GM18507 (cell line): Measurements from ENCODE around the gene OR10A4.
"Not testable (repeated sequence)": the region's sequence is repeated elsewhere in the genome, so short reads cannot be mapped to it uniquely, and the experiment has no call there.

Source experiments
- DNase-seq: peaks from one replicate; pipeline ENCODE4 v3.0.0; 2011; ENCODE audit warnings: low read depth; ENCODE audit not compliant: insufficient read length; ENCODE audit errors: extremely low spot score
- FAIRE-seq: peaks from 2 replicates; lab custom pipeline; 2011; peaks lifted over from hg19 to GRCh38; lab: Jason Lieb, UNC

The OR10A4 gene

DNA sequence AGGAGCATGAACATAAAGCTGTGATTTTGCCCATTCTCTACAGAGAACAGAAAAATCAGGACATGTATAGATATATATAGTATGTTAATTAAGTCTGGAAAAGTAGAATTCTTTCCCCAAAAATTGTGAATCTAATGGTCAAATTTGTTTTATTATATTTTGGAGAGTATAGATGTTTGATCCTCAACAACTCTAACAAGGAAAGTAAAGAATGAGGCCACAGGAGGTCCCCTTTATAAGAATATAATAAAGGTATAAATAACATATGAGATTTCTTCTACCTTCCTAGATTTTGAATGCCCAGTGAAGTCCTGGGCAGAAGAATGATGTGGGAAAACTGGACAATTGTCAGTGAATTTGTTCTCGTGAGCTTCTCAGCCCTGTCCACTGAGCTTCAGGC, at the start of gene OR10A4:
Gene OR10A4, plus strand, starts transcription at position 301 of the 400 bp plus-strand sequence. Its CDS starts 23 bp downstream, at position 324.
- FAIRE-seq: no peak

GRCh38 chr11:6828103-6828502, 48.3 kb upstream of the OR10A4 start:
- DNase-seq: no peak
- no peak for FAIRE-seq

More for the DNA sequence above, at the start of gene OR10A4:
- DNase-seq: no peak

GRCh38 chr11:6833356-6833755, 43.1 kb upstream of the OR10A4 start:
- FAIRE-seq: no peak
- no peak for DNase-seq

DNA sequence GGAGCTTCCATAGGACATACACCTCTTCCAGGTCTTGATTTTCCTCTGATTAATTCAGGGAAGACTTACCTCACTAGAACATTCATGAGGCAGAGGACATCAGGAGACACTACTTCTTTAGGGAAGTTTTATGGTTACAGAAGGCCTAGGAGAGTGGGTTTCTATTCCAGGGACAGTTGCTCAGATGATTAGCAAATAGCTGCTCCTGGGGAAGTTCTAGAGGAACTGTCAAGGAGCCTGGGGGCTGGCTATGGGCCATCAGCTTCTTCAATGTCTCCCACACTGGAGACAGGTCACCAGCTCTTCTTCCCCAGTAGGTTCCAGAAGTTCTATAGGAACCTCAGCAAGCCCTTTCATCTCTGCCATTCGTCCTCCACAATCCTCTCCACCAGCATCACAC, 42.4 kb upstream of the OR10A4 start:
- no peak for DNase-seq
- FAIRE-seq: no peak

- DNase-seq: no peak
These were observed 34.7 kb upstream of the OR10A4 start for GRCh38 chr11:6841694-6842093.

GRCh38 chr11:6843670-6844069, 32.8 kb upstream of the OR10A4 start:
- no peak for DNase-seq
- no peak for FAIRE-seq

More at GRCh38 chr11:6841694-6842093, 34.7 kb upstream of the OR10A4 start:
- no peak for FAIRE-seq

- FAIRE-seq: no peak
- no peak for DNase-seq
These were observed 32.1 kb upstream of the OR10A4 start for GRCh38 chr11:6844356-6844755.

- FAIRE-seq (no peak), DNase-seq (no peak)
These were observed 31.0 kb upstream of the OR10A4 start, which contains the start of gene OR10A5 for GRCh38 chr11:6845383-6845782. OR10A5 (plus strand) TSS chr11:6845683; CDS start chr11:6845683, 0 bp downstream.

GRCh38 chr11:6850526-6850925, 25.9 kb upstream of the OR10A4 start:
- FAIRE-seq (no peak), DNase-seq (no peak)

GRCh38 chr11:6854801-6855200, 21.6 kb upstream of the OR10A4 start:
- not testable (repeated sequence) for DNase-seq, FAIRE-seq

GRCh38 chr11:6855971-6856541, 20.4 kb upstream of the OR10A4 start:
- FAIRE-seq (no peak), DNase-seq (no peak)

DNA sequence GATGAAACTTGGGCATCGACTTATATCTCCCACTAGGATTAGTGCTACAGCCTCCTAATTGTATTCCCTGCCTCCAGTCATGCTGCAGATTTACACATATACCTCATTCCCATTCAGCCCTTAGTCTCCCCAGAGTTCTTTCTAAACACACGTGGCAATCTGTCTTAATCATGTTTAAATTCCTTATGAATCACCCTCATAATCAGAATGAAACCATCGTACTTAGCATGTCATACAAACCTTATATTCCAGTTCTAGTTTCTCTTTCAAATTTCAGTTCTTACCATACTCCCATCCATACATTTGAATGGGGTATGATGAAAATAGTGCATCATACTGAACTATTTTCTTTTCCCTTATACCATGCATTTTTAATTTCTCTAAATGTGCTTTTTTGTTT, 19.6 kb upstream of the OR10A4 start:
- no peak for FAIRE-seq
- no peak for DNase-seq

DNA sequence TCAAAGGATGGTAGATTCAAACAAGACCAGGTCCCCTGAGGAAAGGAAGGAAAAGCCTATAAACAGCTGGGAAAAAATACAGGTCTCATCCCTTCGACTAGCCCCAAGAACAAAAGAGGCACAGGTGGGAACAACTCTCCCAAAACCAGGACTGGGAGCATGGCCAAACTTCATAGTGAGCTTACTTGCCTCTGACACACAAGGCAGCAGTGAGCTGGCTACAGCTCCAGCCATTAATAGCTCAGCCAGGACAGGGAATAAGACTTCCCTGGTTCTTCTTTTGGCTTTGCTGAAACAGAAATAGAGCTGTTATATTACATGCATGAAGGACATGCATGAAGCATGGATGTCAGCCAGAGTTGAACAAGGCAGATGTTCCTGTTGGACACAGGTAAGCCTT, 13.5 kb upstream of the OR10A4 start, which contains the start of gene OR10A2:
Gene OR10A2, plus strand, starts transcription at position 97 of the 400 bp plus-strand sequence. CDS start 6,698 bp downstream, outside the sequence.
- DNase-seq: no peak

DNA sequence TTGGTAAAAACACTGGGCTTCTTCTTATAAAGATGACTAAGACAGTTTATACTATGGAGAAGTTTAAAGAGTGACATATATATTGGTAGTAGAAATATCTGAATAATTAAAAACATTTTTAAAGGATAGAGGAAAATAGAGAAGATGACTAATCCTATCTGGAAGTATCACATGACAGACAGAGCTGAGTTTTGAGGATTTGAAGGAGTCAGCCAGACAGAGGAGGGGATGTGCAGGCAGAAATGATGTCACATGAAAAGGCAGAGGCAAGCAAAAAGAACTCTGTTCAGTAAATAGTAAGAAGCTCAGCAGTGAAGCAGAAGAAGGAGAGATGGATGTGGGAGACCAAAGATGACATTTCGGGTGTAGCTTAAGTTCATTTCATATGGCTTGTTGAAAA, 12.0 kb upstream of the OR10A4 start:
- FAIRE-seq: no peak
- DNase-seq: no peak

More for the DNA sequence above, 13.5 kb upstream of the OR10A4 start, which contains the start of gene OR10A2:
- FAIRE-seq: no peak

DNA sequence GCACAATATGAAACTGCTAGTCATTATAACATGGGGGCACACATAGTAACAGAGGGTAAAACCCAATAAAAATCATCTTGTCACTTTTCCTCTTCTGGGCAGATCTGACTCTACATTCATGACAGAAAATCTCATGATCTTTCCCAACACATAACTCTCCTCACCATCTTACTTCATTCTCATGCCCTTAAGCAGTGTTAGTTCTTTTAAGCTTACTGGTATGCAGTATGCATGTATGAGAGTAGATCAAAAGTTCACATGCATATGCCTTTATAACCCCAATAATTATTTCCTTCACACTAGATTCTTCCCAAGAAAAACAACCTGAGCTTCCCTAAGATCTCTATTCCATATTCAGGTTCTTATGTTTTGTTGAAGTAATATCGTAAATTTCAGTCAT, 5.1 kb upstream of the OR10A4 start:
- DNase-seq (no peak), FAIRE-seq (no peak)

- FAIRE-seq: no peak
These were observed 664 bp upstream of the OR10A4 start for GRCh38 chr11:6875761-6876160.

GRCh38 chr11:6876914-6877313, 489 bp downstream of the OR10A4 start:
- no peak for FAIRE-seq
- no peak for DNase-seq

More at GRCh38 chr11:6875761-6876160, 664 bp upstream of the OR10A4 start:
- DNase-seq: no peak

DNA sequence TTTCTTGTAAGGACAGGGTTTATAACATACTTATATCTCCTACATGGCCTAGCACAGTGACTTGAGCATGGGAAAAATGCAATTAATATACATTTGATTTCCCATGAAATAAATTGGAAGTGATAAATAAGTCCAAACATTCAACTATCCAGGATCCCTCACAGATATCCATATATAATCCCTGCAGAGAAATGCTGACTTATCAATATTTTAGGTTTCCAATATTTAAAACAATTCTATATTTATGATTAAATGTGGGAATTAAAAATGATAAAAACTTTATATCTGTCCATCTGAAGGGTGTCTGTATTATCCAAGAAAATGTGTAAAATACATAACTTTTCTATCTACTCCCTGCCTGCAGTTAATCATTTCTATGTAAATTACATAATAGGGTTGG, 6.3 kb downstream of the OR10A4 start:
- DNase-seq (no peak), FAIRE-seq (no peak)

DNA sequence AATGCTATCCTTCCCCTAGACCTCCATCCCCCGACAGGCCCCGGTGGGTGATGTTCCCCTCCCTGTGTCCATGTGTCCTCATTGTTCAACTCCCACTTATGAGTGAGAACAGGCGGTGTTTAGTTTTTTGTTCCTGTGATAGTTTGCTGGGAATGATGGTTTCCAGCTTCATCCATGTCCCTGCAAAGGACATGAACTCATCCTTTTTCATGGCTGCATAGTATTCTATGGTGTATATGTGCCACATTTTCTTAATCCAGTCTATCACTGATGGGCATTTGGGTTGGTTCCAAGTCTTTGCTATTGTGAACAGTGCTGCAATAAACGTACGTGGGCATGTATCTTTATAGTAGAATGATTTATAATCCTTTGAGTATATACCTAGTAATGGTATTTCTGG, 11.3 kb downstream of the OR10A4 start:
- not testable (repeated sequence) for DNase-seq, FAIRE-seq

- no peak for FAIRE-seq
These were observed 12.4 kb downstream of the OR10A4 start for GRCh38 chr11:6888830-6889229.

GRCh38 chr11:6889835-6890234, 13.4 kb downstream of the OR10A4 start:
- FAIRE-seq (no peak), DNase-seq (no peak)

More at GRCh38 chr11:6888830-6889229, 12.4 kb downstream of the OR10A4 start:
- no peak for DNase-seq
